Measurements from ENCODE around the gene GRK3.
"Not testable (repeated sequence)": the region's sequence is repeated elsewhere in the genome, so short reads cannot be mapped to it uniquely, and the experiment has no call there.

Gene GRK3

GRCh38 chr22:25702571-25703167 lies 138.2 kb downstream of the GRK3 start:
- DNase-seq = no peak

GRCh38 chr22:25704701-25705100 lies 140.2 kb downstream of the GRK3 start:
- DNase-seq = no peak

- no peak for DNase-seq
Measured at GRCh38 chr22:25706197-25706596, 141.7 kb downstream of the GRK3 start.

GRCh38 chr22:25708430-25708829 lies 144.0 kb downstream of the GRK3 start:
- DNase-seq = not testable (repeated sequence)

GRCh38 chr22:25709758-25710157 lies 145.3 kb downstream of the GRK3 start:
- DNase-seq = no peak

GRCh38 chr22:25710501-25710900 lies 146.0 kb downstream of the GRK3 start:
- DNase-seq = no peak

GRCh38 chr22:25711491-25711890 lies 147.0 kb downstream of the GRK3 start:
- no peak for DNase-seq

GRCh38 chr22:25712661-25713400 lies 148.4 kb downstream of the GRK3 start:
- no peak for DNase-seq

- DNase-seq = no peak
Measured at GRCh38 chr22:25714070-25714469, 149.6 kb downstream of the GRK3 start.

- DNase-seq = no peak
Measured at GRCh38 chr22:25714739-25715138, 150.3 kb downstream of the GRK3 start.

GRCh38 chr22:25716637-25717036 lies 152.2 kb downstream of the GRK3 start:
- no peak for DNase-seq

GRCh38 chr22:25718135-25718840 lies 153.8 kb downstream of the GRK3 start:
- DNase-seq = no peak

- no peak for DNase-seq
Measured at GRCh38 chr22:25722223-25722622, 157.7 kb downstream of the GRK3 start.

- no peak for DNase-seq
Measured at GRCh38 chr22:25722626-25723025, 158.2 kb downstream of the GRK3 start.

GRCh38 chr22:25726241-25726640 lies 161.8 kb downstream of the GRK3 start:
- DNase-seq = no peak

- no peak for DNase-seq
Measured at GRCh38 chr22:25728071-25728470, 163.6 kb downstream of the GRK3 start.

- no peak for DNase-seq
Measured at GRCh38 chr22:25729016-25729995, 164.8 kb downstream of the GRK3 start.

- DNase-seq = no peak
Measured at GRCh38 chr22:25735650-25736049, 171.2 kb downstream of the GRK3 start.

GRCh38 chr22:25736378-25737011 lies 172.0 kb downstream of the GRK3 start:
- no peak for DNase-seq

GRCh38 chr22:25739659-25740344 lies 175.3 kb downstream of the GRK3 start:
- no peak for DNase-seq
